OCI-LY7 (cell line): ENCODE measurements around the gene COL4A2. TPM values are rescaled to one million over a fixed set of nuclear protein-coding genes. Genes with fewer than 3 reads are reported as not detected.

ENCODE experiments used
- BruUV-seq: library from RNA; stranded (reverse); fragments of 400-500 nt; replicated peaks from 2 replicates; lab custom pipeline; 2021; lab: Mats Ljungman, UMichigan
- CTCF ChIA-PET: fragments of 300-600 bp; sonication (Branson Sonifier 250); formaldehyde crosslinking; loops from one replicate; lab custom pipeline; 2022; ENCODE audit warnings: antibody characterized with exemption; ENCODE audit not compliant: unreplicated experiment; lab: Charles Lee
- POLR2A ChIA-PET: fragments of 300-600 bp; sonication (Branson Sonifier 250); formaldehyde crosslinking; loops from one replicate; lab custom pipeline; 2022; ENCODE audit warnings: antibody characterized with exemption; lab: Charles Lee
- DNase-seq: peaks from one replicate; pipeline ENCODE4 v3.0.0-alpha.2; 2015; ENCODE audit warnings: low spot score
- H2AFZ ChIP-seq: fragments of 200-600 bp; sonication (generic), shearing (Covaris generic); 2 replicates; pipeline ENCODE4 v1.6.1; 2014; ENCODE audit warnings: mild to moderate bottlenecking, antibody characterized with exemption, low read length, moderate library complexity
- H3K27ac ChIP-seq: fragments of 200-600 bp; sonication (generic); 2 replicates; pipeline ENCODE4 v1.5.1; 2014; ENCODE audit warnings: mixed run types, low read depth, mild to moderate bottlenecking, moderate library complexity, low read length, inconsistent platforms; ENCODE audit not compliant: poor library complexity, severe bottlenecking
- H3K36me3 ChIP-seq: fragments of 200-600 bp; sonication (generic); 2 replicates; pipeline ENCODE4 v1.6.1; 2014; ENCODE audit warnings: mild to moderate bottlenecking, antibody characterized with exemption, low read length, moderate library complexity, mixed read lengths; ENCODE audit not compliant: insufficient read depth
- H3K4me1 ChIP-seq: fragments of 200-600 bp; sonication (generic); 2 replicates; pipeline ENCODE4 v1.5.1; 2014; ENCODE audit warnings: mild to moderate bottlenecking, low read length; ENCODE audit not compliant: insufficient read depth, poor library complexity, severe bottlenecking
- H3K4me2 ChIP-seq: fragments of 200-600 bp; sonication (generic); 2 replicates; pipeline ENCODE4 v1.6.1; 2014; ENCODE audit warnings: mild to moderate bottlenecking, low read length
- H3K4me3 ChIP-seq: fragments of 200-600 bp; sonication (generic); 2 replicates; pipeline ENCODE4 v1.5.1; 2014; ENCODE audit warnings: mild to moderate bottlenecking, low read depth, low read length; ENCODE audit not compliant: poor library complexity, severe bottlenecking
- H3K79me2 ChIP-seq: fragments of 200-600 bp; sonication (generic); 2 replicates; pipeline ENCODE4 v1.6.1; 2016; ENCODE audit warnings: low read depth, mild to moderate bottlenecking, low read length, moderate library complexity, mixed read lengths; ENCODE audit not compliant: insufficient read depth
- H3K9me2 ChIP-seq: fragments of 200-600 bp; sonication (generic); 2 replicates; pipeline ENCODE4 v1.6.1; 2016; ENCODE audit warnings: mild to moderate bottlenecking, low read length, mixed read lengths; ENCODE audit not compliant: insufficient read depth
- H3K9me3 ChIP-seq: fragments of 200-600 bp; sonication (generic); 2 replicates; pipeline ENCODE4 v1.6.1; 2014; ENCODE audit warnings: mild to moderate bottlenecking, mixed run types, low read length, mixed read lengths
- H4K20me1 ChIP-seq: fragments of 200-600 bp; sonication (generic); 2 replicates; pipeline ENCODE4 v1.6.1; 2014; ENCODE audit warnings: mild to moderate bottlenecking, antibody characterized with exemption, low read length, moderate library complexity, mixed read lengths; ENCODE audit not compliant: insufficient read depth
- EZH2phosphoT487 ChIP-seq: fragments of 200-600 bp; sonication (generic); IDR thresholded peaks from 2 replicates; pipeline ENCODE4 v1.6.1; 2018; ENCODE audit warnings: low read depth, borderline replicate concordance, mild to moderate bottlenecking, mixed run types, antibody characterized with exemption, low read length, moderate library complexity, mixed read lengths
- intact Hi-C: fragments of 100-400 bp; cut with micrococcal nuclease; formaldehyde crosslinking; loops from one replicate; pipeline ENCODE4 v1.10.0; 2022; ENCODE audit not compliant: unreplicated experiment
- total RNA-seq, 2 experiments: library from RNA; depleted of rRNA in 1 of 2; stranded (reverse); fragments of >200 nt in 1 of 2; shearing (Covaris generic) in 1 of 2; gene quantifications; 2 replicates each; pipeline ENCODE4 v1.2.3, GENCODE V29; 2014 to 2022
- TF ChIP-seq, protein P1 (sequence below): fragments of 200-600 bp; sonication (generic); conservative IDR thresholded peaks from 2 replicates; pipeline ENCODE4 v1.5.1; 2014; ENCODE audit warnings: mild to moderate bottlenecking, antibody characterized with exemption, low read length, moderate library complexity, mixed read lengths

The COL4A2 gene
- total RNA-seq, 2 experiments from 2014 or later: 0.34 TPM; not detected in 1

DNA sequence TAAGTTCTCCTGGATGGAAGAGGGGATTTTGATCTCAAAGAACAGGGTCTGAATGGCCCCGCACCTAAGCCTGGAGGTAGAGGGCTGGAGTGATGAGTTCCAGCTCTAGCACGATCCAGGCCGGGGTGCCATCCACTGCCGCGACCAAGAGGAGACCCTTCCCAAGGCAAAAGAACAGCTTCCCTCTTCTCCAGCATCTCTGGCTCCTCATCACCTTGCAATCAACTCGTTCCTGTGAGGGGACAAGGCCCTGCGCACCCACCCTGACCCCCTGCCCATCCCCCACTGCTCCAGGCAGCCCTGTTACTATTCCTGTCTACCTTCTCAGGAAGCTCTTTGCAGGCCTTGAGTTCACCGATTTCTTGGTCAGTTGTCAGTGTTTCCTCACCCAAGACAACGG, 17.9 kb upstream of the COL4A2 start:
- no peaks in the 10 kb centered on the region for H3K79me2 ChIP-seq
- no peak overlapping the region for H3K4me3 ChIP-seq
- H3K9me3 ChIP-seq: no peaks in the 10 kb centered on the region
- no peak for TF ChIP-seq EZH2phosphoT487
- TF ChIP-seq, protein P1, sequence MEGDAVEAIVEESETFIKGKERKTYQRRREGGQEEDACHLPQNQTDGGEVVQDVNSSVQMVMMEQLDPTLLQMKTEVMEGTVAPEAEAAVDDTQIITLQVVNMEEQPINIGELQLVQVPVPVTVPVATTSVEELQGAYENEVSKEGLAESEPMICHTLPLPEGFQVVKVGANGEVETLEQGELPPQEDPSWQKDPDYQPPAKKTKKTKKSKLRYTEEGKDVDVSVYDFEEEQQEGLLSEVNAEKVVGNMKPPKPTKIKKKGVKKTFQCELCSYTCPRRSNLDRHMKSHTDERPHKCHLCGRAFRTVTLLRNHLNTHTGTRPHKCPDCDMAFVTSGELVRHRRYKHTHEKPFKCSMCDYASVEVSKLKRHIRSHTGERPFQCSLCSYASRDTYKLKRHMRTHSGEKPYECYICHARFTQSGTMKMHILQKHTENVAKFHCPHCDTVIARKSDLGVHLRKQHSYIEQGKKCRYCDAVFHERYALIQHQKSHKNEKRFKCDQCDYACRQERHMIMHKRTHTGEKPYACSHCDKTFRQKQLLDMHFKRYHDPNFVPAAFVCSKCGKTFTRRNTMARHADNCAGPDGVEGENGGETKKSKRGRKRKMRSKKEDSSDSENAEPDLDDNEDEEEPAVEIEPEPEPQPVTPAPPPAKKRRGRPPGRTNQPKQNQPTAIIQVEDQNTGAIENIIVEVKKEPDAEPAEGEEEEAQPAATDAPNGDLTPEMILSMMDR: no peak
- H2AFZ ChIP-seq: no peak overlapping the region
- H3K4me2 ChIP-seq: no peak overlapping the region
- no peak for DNase-seq
- no peaks in the 10 kb centered on the region for H3K36me3 ChIP-seq
- H3K4me1 ChIP-seq: no peaks in the 10 kb centered on the region
- H4K20me1 ChIP-seq: no peaks in the 10 kb centered on the region
- intact Hi-C loops: no loop called here
- ChIA-PET CTCF (no interaction called here), POLR2A (no interaction called here)
- BruUV-seq: no TSS peak
- H3K9me2 ChIP-seq: no peaks in the 10 kb centered on the region
- no peak overlapping the region for H3K27ac ChIP-seq

DNA sequence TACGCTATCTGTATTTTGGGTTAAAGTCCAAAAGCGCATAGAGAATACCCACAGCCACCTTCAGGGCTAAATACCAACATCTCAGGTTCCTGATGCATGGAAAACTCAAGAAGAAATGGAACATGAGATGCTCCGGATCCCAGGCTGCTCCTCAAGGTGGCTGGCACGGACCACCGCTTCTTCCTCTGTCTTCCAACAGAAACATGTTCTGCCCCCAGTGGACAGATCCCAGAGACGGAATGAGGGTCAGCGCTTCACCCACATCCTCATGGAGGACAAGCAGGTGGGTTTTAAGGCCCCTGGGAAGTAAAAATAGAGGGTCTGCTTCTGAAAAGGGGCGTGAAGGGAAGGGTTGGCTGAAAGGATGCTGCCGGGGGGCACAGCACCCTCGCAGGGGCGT, 17.4 kb upstream of the COL4A2 start:
- POLR2A ChIA-PET: no interaction called here
- H3K36me3 ChIP-seq: no peaks in the 10 kb centered on the region

DNA sequence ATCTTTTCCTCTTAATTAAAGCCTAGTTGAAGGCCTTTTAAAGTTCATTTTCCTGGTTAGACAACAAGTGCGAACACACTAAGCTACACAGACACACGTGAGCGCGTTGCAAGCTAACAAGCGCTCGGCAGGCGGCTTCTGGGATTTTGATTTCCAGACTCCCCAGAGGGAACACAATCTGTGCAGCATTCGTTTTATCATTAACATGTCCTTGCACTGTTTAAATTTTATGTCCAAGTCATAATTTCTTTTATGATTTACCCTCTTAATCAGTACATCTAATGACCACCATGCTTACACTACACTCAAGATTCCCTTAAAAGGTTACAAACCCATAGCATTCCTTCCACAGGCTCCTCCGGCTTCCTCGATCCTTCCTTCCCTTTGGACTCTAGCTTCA, 16.9 kb upstream of the COL4A2 start:
- DNase-seq: no peak
- no peaks in the 10 kb centered on the region for H3K79me2 ChIP-seq
- no peak overlapping the region for H3K4me2 ChIP-seq
- BruUV-seq: no TSS peak
- TF ChIP-seq EZH2phosphoT487: no peak
- TF ChIP-seq, protein P1: no peak
- H3K9me3 ChIP-seq: no peaks in the 10 kb centered on the region
- H3K4me3 ChIP-seq: no peak overlapping the region
- H3K27ac ChIP-seq: no peak overlapping the region
- ChIA-PET CTCF (no interaction called here), POLR2A (no interaction called here)
- H3K36me3 ChIP-seq: no peaks in the 10 kb centered on the region
- H3K4me1 ChIP-seq: no peaks in the 10 kb centered on the region
- no peaks in the 10 kb centered on the region for H4K20me1 ChIP-seq
- intact Hi-C loops: no loop called here
- no peaks in the 10 kb centered on the region for H3K9me2 ChIP-seq
- no peak overlapping the region for H2AFZ ChIP-seq

More for the DNA sequence above, 17.4 kb upstream of the COL4A2 start:
- no TSS peak for BruUV-seq
- no peak overlapping the region for H3K27ac ChIP-seq
- H3K4me3 ChIP-seq: no peak overlapping the region
- H3K4me2 ChIP-seq: no peak overlapping the region
- H3K9me3 ChIP-seq: no peaks in the 10 kb centered on the region
- CTCF ChIA-PET: no interaction called here
- no peaks in the 10 kb centered on the region for H4K20me1 ChIP-seq
- H2AFZ ChIP-seq: no peak overlapping the region
- no peaks in the 10 kb centered on the region for H3K79me2 ChIP-seq
- DNase-seq: no peak
- no peaks in the 10 kb centered on the region for H3K9me2 ChIP-seq
- intact Hi-C loops: no loop called here
- TF ChIP-seq, protein P1: no peak
- TF ChIP-seq EZH2phosphoT487: no peak
- no peaks in the 10 kb centered on the region for H3K4me1 ChIP-seq
